DMS 273 (cell line): ENCODE results near the gene CFP.
A peak's percentile ranks its signal among the peaks of the same experiment; 100 is the strongest.

ENCODE experiments used
- DNase-seq: peaks from one replicate; lab custom pipeline; 2025; ENCODE audit not compliant: unreplicated experiment; lab: John Stamatoyannopoulos, UW

Gene CFP

GRCh38 chrX:47576021-47576898 lies 53.5 kb downstream of the CFP start:
- DNase-seq: no peak

DNA sequence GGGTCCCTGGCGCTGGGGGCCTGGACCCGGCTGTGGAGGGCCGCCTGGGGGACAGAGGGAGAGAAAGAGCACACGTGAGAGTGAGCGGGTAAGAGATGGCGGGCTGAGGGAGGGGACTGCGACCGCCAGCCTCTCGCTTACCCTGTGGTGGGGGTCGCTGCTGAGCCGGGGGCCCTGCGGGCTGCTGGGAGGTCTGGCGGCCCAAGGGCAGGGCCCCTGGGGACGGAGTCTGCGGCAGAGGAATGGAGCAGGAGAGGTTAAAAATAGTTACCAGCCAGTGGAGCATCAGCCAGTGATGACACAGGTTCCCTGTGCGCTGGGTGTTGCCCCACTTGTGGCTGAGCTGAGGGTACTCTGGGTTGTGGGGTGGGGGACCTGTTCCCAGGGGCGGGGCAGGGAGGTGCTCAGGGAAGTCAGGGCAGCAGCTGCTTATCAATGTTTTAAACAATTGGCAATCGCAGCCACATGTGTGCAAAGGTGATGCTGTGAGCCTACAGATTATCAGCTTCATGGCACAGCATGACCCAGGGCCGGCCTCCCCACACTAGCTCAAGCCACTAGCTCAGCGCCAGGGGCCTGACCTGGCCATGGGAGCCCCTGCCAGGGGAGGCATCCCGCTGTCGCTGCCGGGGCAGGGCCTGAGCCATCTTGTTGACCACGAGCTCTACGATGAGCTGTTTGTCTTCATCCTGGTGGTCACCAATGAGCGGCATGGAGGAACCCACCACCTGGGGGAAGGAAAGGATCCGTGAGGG lies 55.0 kb downstream of the CFP start:
- DNase-seq: no peak

- DNase-seq: no peak
These were observed 55.6 kb downstream of the CFP start for GRCh38 chrX:47574076-47574546.

DNA sequence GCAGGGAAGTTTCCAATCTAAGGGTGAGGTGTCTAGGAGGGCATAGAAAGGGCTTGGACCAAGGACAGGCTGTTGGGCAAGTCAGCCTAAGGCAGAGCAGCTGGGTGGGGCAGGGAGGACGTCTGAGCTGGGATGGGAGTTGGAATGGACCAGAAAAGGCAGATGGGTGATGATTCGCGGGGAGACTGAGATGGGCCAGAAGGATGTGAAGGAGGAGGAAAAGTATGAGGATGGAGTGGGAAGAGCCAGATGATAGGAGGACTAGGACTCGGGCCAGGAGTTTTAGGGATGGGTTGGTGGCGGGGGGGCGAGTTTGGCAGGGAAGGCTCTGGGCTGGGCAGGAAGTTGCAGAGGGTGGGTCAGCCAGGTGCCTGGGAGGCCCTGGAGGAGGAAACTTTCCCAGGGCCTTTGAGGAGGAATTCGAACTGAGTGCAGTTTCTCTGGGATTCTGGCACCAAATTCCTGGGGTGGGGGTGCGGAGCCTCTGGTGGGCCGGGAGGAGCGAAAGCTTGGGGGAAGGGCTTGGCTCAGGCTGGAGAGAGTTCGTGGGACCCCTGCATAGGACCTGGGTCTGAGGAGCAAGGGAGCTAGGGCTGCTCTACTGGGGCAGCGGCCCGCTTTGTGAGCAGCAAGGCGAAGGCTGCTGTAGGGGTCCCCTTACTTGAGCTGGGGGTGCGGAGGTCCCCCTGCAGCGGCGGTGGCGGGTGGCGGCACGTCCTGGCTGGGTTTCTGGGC lies 56.2 kb downstream of the CFP start:
- DNase-seq: peak; percentile 43
